GM19240 (cell line): Measurements from ENCODE around the gene UBTD1.
"Not testable (repeated sequence)": the region's sequence is repeated elsewhere in the genome, so short reads cannot be mapped to it uniquely, and the experiment has no call there.

Source experiments
- DNase-seq: peaks from one replicate; pipeline ENCODE4 v3.0.0; 2011; ENCODE audit warnings: low spot score; ENCODE audit not compliant: insufficient read length

UBTD1 gene

DNA sequence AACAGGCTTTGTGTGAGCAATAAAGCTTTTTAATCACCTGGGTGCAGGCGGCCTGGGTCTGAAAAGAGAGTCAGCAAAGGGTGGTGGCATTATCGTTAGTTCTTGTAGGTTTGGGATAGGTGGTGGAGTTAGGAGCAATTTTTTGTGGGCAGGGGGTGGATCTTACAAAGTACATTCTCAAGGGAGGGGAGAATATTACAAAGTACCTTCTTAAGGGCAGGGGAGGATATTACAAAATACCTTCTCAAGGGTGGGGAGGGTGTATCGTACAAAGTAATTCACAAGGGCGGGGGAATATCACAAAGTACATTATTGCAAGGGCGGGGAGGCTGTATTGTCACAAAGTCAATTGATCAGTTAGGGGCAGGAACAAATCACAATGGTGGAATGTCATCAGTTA is 63.6 kb downstream of the UBTD1 start:
- DNase-seq, result not testable (repeated sequence)

- no peak for DNase-seq
Observed at GRCh38 chr10:97563337-97563736, 64.6 kb downstream of the UBTD1 start.

GRCh38 chr10:97564776-97565175 is 66.1 kb downstream of the UBTD1 start:
- no peak for DNase-seq

DNA sequence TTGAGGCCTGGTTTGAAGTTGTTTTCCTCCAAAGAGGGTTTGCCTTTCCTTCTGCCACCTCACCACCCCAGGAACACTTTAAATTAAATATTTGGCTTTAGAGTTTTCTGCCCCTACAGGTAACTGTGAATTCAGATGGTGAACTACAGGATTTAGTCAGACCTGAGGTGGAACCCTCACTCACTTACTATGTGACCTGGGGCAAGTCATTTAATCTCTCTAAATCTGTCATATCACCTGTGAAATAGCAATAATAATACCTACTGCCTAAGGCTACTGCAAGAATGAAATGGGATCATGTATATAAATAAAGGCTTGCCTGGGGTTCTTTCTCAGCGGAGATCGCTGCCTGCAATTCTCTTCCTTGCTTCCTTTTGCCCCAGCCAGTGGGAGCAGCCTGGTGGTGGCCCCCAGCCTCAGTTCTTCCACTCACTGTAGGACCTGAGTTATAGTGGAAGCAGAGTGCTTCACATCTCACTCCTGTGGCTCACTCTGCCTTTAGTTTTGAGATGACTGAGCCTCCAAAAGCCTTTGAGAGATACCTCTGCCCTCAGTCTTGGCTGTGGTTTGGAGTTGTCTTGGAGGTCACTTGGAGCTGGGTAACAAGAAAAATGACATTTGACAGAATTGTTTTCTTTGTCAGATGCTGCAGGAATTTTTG is 67.7 kb downstream of the UBTD1 start:
- DNase-seq, result no peak

DNA sequence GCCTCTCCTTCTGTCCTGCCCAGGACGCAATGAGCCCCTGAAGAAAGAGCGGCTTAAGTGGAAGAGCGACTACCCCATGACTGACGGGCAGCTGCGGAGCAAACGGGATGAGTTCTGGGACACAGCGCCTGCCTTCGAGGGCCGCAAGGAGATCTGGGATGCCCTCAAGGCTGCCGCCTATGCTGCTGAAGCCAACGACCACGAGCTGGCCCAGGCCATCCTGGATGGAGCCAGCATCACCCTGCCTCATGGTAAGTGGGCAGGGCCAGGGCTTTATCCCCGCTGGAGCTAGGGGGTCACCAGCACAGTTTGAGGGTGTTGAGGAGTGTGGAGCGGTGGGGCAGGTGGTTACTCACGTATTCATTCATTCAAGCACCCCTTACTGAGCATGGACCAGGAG is 69.2 kb downstream of the UBTD1 start:
- no peak for DNase-seq

DNA sequence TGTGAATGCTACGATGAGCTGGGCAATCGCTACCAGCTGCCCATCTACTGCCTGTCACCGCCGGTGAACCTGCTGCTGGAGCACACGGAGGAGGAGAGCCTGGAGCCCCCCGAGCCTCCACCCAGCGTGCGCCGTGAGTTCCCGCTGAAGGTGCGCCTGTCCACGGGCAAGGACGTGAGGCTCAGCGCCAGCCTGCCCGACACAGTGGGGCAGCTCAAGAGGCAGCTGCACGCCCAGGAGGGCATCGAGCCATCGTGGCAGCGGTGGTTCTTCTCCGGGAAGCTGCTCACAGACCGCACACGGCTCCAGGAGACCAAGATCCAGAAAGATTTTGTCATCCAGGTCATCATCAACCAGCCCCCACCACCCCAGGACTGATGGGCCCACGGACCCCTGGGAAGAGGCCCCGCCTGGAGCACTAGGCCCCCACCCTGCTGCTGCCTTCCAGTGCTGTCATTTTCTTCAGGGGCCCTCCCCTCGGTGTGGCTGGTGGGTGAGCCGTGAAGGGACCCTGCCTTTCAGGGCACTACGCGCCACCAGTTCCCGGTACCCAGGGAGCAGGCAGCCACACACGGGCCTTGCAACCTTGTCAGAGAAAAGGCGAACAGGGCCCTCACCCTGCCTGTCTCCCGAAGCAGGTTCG is 71.5 kb downstream of the UBTD1 start:
- DNase-seq, result no peak

DNA sequence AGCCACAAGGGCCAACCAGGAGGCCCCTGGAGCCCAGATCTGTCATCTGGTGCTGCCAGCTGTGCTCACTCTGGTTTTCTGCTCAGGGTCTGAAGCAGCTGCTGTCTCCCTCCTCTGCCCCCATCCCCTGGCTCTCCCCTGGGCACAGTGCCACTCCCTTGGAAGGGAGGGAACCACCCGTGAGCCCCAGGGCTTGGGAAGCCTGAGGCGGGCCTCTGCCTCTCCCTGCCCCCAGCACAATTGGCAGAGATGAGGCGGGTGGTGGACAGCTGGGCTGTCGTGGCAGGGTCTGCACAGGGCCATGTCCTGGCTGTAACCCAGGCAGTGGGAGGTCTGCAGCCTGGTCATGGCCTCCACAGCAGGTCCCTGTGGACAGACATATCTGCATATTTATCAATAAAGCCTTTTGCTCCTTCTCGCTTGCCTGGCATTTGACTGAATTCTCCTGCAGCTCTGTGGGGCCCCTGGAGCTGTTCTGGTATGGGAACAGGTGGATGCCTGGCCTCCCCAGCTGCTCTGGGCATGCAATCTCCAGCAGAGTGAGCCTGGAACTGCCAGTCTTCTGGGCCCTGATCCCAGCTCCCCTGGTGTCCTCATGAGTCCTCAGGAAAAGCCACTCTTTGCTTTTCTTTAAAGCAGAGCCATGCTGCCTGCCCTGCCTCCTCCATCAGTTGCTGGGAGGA is 72.2 kb downstream of the UBTD1 start:
- DNase-seq, result no peak

DNA sequence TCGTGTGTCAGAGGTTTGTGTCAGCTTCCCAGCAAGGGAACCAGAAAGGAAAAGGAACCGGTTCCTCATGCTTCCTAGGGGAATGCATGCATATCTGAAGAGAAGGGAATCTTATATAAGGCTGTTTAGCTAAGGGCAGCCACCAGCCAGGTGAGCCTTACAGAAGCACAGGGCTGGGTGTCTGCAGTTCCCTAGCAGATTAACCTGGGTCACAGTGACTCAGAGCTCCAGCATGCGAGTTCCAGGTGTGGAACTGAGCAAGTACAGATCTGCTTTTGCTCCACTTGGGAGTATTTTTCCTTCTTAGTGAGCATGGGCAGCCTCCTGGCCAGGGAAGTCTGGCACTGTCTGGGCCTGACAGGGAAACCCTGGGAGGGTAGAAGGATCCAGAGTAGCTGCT is 72.9 kb downstream of the UBTD1 start:
- DNase-seq, result no peak

GRCh38 chr10:97572214-97572989 is 73.7 kb downstream of the UBTD1 start, which contains the start of gene ANKRD2:
ANKRD2 (plus strand) TSS chr10:97572779; CDS start chr10:97572789, 10 bp downstream.
- DNase-seq, result peak; percentile 78

DNA sequence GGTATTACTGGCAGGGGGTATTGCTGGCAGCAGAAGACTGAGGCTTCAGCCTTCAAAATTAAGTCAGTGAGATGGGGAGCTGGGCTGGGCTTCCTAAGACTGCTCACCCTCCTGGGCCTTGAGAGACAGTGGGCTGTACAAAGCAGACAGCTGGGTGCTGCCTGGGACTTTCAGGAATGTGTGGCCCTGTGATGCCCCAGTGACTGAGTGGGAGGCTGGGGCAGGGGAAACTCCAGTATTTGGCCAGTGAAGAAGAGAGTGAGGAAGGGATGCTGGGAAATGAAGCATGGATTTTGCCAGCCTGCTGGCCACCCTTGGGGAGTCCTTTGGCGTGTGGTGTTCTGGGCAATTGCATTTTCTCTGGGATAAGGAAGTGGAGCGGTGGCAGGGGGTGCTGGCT is 74.3 kb downstream of the UBTD1 start:
- no peak for DNase-seq

DNA sequence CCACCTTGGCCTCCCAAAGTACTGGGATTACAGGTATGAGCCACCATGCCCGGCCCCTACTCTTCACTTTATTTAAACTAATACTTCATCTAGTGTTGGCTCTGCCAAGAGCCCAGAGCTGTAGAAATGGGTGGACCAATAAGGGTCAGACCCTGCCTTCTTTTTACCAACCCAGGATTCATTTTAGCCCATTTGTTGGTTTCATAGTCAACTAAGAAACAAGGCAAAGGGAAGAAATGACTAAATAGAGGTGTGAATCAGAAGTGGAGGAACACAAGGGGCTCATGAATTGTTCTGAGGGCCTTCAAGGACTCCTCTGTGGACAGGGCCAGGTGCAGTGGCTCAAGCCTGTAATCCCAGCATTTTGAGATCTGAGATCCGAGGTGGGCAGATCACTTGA is 74.9 kb downstream of the UBTD1 start:
- no peak for DNase-seq

GRCh38 chr10:97574374-97575126 is 75.8 kb downstream of the UBTD1 start:
- no peak for DNase-seq

DNA sequence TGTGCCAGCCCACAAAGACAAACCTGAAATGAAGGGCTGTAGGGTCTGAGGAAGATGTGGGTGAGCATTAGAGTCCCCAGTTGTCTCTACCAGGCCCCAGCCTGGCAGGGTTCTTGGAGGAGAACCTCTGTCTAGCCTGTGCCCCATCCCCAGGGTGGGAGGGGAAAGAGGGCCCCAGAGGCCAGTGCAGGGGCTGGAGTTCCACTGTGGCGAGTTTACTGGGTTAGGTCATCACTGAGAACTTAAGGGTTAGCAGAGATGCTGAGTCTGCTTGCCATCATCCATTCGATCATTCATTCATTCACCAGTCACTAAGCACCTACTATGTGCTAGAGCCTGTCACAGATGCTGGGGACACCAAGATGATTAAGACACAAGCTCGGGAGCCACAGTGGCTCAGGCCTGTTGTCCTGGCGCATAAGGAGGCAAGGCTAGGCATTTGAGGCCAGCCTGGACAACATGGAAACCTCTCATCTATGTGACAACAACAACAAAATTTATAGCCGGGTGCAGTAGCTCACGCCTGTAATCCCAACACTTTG is 76.5 kb downstream of the UBTD1 start:
- DNase-seq, result no peak

DNA sequence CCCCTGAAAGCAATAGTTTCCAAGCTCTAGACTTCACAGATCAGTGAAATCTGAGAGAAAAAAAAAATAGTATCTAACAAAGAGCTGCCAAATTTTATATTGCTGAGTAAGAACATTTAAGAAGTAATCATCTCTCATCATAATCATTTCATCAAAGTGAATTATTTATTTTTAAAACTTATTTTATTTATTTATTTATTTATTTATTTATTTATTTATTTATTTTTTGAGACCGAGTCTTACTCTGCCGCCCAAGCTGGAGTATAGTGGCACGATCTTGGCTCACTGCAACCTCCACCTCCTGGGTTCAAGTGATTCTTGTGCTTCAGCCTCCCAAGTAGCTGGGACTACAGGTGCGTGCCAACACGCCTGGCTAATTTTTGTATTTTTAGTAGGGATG is 77.8 kb downstream of the UBTD1 start:
- not testable (repeated sequence) for DNase-seq

DNA sequence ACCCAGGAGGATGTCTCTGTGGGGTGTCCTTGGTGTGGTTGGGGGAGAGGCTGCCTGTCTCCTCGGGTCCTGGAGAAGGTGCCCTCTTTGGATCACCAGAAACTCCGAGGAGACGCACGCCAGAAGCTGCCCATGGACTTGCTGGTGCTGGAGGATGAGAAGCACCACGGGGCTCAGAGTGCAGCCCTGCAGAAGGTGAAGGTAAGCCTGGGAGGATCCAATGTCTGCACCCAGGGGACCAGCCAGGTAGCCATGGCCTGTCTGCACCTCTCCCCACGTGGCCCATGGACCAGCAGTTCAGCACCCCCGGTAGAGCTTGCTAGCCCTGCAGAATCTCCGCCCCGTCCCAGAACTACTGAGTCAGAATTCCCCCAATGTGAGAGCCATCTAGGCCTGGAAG is 79.0 kb downstream of the UBTD1 start:
- DNase-seq, result no peak

DNA sequence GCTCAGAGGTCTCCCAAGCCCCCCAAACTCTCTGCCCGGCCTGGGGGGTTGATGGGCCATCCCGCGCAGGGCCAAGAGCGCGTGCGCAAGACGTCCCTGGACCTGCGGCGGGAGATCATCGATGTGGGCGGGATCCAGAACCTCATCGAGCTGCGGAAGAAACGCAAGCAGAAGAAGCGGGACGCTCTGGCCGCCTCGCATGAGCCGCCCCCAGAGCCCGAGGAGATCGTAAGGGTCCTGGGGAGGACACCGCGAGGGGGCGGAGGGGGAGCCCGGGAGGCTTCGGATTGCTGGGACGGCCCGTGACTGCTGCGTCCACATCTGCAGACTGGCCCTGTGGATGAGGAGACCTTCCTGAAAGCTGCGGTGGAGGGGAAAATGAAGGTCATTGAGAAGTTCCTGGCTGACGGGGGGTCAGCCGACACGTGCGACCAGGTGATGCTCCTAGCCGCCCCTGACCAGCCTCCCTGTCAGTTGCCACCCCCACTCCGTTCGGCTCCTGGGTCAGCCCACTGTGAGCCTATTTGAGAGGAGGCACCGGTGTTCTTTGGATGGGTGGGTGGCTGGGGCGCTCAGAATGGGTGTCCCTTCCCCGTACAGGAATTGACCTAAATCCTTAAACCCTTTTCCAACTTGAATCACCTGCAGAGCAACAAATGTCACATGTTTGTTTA is 79.6 kb downstream of the UBTD1 start:
- no peak for DNase-seq

- no peak for DNase-seq
Observed at GRCh38 chr10:97580421-97581367, 82.0 kb downstream of the UBTD1 start.

GRCh38 chr10:97582169-97582568 is 83.4 kb downstream of the UBTD1 start:
- DNase-seq, result no peak

DNA sequence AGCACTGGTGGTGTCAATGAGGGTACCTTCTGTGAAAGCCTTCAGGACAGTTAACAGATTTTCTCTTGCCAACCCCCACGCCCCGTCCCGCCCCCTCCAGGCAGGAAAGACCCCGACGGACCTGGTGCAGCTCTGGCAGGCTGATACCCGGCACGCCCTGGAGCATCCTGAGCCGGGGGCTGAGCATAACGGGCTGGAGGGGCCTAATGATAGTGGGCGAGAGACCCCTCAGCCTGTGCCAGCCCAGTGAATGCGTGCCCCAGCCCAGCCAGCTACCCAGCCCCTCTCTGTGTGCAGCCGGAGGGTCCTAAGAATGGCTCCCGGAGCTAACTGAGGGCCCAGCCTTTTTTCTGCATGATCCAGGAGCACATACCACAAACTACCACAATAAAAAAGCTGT is 84.8 kb downstream of the UBTD1 start:
- no peak for DNase-seq
